HG03066 (cell line): ENCODE data around the gene TTLL11.
"Not testable (repeated sequence)": the region's sequence is repeated elsewhere in the genome, so short reads cannot be mapped to it uniquely, and the experiment has no call there.

Experiments
- ATAC-seq: cut with Tn5 transposase; IDR thresholded peaks from one replicate; pipeline ENCODE4 v1.9.1; 2021; ENCODE audit warnings: low read depth; ENCODE audit not compliant: unreplicated experiment

Gene TTLL11

DNA sequence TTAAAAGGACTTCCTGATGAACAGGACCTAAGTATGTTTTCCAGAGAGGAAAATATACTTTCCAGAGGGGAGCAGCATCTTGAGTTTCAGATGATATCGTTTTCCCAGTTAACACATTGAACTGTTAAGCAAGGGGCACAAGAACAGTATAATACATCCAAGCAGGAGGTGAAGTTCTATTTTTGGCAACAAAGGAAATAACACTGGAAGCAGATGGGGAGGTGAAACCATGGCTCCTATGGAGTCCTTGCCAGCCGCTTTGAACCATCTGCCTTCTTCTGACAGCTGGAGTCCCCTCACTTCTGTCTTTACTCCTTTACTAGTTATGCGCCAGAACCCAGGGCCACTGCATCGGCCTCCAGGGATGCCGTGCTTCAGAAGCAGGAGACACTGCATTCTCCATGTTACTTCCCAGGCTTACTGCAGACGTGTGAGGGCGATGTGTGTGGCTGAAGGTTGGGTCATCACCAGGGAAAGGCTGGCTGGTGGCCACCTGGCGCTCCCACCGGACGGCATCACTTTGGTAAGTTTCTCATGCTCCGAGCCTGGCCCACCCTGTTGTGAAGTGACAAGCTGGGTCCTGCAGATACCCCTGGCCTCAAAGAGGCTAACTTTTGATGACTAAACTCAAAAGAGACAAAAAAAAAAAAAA, 77.8 kb downstream of the TTLL11 start:
- ATAC-seq: no peak

DNA sequence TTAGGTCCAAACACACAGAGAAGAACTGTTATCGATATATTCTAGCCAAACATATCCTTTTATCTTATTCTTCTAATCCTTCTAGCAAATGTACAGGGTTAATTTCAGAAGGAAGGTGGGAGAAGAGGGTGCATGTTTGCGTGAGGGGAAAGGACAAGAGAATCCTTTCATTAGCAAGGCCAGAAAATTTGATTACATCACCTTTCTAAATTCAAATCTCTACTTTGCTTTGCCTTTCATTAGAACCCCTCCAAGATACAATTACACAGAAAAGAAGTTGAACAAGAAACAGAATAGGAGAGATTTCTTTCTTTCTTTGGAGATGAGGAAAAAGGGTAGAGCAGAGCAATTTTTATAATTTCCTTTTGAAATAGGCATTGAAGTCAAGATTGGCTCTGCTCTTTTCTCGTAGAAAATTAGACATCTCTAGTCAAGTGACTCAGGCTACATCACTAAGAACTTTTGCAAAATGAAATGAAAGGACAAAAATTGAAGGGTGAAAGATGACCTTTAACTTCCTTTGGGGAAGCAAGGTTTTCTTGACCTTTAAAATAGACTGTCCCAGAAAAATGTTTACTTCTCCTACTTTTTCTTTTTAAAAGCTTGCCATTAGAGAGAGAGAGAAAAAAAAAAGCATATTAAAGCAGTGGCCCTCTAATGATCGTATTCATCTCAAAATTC, 81.2 kb downstream of the TTLL11 start:
- no peak for ATAC-seq

DNA sequence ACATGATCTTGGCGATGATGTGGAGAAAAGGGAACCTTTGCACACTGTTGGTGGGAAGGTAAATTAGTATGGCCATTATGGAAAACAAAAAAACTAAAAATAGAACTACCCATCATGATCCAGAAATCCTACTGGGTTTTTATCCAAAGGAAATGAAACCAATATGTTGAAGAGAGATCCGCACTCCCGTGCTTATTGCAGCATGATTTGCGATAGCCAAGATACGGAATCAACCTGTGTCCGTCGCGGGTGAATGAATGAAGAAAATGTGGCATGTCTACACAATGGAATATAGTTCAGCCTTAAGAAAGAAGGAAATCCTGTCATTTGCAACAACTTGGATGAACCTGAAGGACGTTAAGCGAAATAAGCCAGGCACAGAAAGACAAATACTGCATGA, 84.5 kb downstream of the TTLL11 start:
- ATAC-seq: no peak

DNA sequence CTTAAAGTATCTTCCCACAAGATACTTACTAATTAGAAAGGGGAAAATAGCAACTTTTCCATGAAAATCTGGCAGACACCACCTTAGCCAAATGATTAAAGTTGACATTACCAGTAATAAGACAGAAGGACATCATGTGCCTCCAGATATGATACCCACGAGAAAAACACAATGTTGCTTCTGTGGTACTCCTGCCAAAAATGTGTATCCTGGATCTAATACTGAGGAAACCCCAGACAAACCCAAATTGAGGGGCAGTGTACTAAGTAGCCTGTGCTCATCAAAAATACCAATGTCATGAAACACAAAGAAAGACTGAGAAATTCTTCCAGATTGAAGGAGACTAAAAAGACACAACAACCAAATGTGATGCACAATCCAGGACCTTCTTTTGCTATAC, 85.3 kb downstream of the TTLL11 start:
- no peak for ATAC-seq

DNA sequence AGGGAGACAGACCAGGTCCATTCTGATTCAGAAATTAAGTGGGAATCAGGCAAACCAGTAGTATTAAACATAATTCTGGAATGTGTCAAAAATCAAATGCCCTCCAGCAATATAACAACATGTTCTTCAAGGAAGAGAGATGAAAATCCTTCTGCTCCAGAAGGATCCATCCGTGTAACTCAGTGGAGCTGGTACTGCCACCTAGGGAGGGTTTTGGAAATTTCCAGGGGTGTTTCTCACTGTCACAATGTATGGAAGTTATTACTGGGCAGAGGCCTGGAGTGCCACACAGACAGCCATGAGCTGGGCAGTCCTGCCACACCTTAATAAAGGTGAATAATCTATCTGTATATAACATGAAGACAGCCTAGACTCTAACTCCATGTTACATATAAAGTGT, 87.5 kb downstream of the TTLL11 start:
- ATAC-seq: no peak

DNA sequence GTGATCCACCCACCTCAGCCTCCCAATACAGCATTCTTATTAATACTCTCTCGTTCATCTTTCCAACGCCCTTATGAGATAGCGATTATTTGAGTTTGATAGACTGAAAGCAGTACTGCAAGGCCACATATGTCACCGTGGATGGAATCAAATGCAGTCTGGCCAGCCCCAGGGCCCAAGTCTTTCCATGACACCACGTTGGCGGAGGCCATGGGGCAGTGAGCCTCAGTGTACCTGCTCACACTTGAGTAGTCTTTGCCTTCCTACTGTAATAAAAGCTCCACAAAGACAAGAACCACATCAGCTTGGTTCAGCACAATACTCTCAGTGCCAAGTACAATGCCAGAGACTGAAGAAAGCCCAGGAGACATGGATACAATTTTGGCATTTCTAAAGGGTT, 88.5 kb downstream of the TTLL11 start:
- no peak for ATAC-seq

DNA sequence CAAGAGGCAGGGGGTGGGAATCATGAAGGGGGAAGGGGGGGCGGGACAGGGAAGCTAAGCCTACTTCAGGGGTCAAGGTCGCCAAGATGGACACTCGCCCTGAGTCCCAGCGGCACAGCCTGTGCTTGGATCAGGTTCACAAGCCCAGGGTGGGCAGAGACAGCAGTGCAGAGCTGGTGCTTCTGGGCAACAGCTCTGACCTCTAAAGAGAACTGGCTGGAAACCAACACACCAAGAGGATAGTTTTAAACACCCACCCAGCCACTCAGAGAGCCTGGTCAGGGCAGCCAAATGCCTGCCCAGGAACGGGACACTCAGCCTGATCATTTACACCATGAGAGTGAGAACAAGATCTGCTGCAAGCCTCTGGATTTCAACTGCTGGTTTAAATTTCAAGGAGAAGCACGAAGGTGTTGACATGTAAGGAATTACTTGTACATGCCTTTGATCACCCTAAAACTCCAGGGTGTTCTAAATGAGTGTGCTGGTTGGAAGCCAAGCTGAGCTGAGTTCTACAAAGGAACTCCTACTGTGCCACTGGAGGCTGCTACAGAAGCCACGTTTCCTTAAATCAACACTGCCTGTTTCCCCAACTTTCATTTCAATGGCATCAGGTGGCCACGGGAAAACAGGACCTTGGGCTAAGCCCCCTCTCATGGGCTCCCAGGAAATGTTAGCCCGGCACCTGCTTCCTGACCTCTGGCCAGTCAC, 91.5 kb downstream of the TTLL11 start:
- ATAC-seq: no peak

DNA sequence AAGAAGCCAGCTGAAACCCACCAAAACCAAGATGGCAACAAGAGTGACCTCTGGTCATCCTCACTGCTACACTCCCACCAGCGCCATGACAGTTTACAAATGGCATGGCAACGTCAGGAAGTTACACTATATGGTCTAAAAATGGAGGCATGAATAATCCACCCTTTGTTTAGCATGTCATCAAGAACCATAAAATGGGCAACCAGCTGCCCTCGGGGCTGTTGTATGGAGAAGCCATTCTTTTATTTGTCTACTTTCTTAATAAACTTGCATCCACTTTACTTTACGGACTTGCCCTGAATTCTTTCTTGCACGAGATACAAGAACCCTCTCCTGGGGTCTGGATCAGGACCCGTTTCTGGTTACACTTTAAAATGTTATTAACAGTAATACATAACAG, 92.6 kb downstream of the TTLL11 start:
- not testable (repeated sequence) for ATAC-seq

DNA sequence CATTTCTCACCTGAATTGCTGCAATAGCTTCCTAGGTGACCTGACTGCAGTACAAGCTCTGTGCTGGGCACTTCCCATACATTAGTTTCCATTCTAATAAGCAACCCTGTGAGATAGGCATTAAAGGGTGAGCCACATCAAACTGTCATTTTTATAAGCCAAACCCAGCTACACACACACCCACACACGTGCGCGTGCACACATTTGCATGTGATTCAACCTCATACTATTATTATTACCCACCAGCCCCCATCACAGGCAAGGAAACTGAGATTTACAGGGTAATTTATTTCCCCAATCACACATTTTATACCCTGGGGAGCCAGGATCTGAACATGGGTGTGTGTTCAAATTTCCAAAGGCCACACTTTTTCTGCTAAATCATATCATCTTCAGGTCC, 93.6 kb downstream of the TTLL11 start:
- no peak for ATAC-seq

DNA sequence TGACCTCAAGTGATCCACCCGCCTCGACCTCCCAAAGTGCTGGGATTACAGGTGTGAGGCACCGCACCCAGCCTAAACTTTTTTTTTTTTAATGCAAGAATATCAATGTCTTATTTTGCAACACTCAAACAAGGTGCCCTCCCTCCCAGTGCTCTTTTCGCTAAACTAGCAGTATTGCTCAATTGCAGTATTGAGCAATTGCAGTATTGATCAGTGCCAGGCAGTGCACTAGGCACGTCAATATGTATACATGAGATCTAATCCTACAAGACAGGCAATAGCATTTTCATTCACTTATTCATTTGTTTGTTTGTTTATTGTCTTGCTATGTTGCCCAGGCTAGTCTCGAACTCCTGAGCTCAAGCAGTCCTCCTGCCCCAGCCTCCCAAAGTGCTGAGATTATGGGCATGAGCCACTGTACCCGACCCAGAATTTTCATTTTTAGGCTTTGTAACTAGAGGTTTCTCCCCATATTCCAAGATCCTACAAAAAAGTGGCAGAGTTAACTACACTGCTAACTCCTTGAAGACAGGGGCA, 94.5 kb downstream of the TTLL11 start:
- ATAC-seq: no peak

DNA sequence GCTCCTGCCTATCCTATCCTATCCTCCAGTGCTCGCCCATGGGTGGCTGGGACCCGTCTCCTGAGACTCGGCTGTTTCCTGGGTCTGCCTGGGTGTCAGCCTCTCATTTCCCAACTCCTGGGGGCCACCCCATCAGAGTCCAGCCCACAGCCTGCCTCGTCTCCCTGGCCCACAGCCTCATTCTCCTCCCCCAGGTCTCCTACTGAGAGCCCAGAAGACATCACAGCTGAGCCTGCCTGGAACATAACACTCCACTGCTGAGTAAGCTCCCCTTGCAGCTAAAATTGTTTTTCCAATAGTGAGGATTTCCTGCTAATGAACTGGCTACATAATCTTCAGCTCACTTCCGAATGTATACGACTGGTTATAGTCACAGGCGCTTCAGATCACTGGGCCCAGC, 95.3 kb downstream of the TTLL11 start:
- no peak for ATAC-seq

DNA sequence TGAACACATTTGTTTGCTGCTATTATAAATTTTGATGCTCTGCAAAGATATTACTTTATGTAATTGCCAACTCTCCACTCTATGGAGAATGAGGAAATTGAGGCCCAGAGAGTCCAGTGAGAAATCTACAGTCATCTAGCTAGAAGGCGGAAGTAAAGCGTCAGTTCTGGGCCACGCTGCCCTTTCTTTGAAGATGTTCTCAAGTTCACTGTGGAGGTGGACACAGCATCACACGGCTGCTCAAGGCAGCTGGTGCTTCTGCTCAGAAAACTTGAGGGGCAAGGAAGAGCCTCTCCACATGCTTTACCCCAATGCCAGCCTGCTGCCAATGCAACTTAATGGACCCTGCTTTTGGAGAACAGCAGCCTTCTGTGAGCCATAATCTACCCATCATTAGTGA, 96.3 kb downstream of the TTLL11 start:
- ATAC-seq: no peak

DNA sequence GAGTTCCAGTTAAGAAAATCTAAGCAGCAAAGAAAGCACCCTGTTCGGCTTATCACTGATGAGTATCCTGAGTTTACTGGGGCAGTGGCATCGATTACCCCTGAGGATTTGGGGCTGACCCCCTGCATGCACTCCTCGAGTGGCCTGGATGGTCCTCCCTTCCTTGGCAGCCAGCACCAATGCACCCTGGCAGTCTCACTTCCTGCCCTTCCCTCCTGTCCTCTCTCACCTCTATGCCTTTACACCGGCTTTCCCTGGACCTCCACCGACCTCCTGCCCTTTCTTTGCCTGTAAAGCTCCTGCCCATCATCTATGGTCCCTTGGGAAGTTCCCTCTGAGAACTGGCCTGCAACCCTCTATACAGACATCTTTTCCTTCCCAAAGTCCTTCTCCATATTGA, 97.1 kb downstream of the TTLL11 start:
- ATAC-seq: no peak

DNA sequence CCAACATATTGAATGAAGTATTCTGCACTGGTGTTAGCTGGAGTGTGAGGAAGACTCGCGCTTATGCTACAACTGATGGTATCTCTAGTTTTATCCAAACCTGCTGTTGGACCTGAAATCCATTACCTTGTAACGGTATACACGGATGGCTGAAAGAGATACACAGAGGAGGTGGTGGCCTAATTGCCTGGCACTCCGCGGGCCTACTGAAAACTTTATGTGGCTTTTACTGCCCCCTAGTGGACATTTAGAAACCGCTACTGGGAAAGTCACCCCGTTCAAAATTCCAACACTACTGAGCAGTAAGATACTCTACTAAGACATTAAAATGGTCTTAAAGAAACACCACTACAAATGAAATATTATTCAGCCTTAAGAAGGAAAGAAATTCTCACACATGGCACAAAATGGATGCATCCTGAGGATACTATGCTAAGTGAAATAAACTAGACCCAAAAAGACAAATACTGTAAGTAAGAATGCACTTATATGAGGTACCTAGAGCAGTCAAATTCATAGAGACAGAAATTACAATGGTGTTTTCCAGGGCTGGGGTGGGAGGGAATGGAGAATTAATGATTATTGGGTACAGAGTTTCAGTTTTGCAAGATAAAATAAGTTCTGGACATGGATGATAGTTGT, 100.4 kb downstream of the TTLL11 start:
- no peak for ATAC-seq

DNA sequence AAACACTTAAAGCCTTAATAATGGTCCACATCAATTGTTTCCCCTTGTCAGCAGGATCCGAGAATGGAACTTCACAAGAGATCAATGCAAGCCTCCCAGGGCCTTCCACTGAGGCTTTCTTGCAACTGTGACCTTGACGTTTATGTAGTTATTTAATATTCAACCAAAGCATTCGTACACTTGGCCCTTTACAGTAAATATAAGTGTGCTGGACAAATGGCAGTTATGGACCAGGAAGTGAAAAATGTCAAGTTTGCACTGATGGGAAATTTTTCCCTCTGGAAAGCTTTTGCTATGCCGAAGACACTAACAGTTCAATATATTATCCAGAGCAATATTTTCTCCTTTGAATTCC, 101.8 kb downstream of the TTLL11 start:
- no peak for ATAC-seq

DNA sequence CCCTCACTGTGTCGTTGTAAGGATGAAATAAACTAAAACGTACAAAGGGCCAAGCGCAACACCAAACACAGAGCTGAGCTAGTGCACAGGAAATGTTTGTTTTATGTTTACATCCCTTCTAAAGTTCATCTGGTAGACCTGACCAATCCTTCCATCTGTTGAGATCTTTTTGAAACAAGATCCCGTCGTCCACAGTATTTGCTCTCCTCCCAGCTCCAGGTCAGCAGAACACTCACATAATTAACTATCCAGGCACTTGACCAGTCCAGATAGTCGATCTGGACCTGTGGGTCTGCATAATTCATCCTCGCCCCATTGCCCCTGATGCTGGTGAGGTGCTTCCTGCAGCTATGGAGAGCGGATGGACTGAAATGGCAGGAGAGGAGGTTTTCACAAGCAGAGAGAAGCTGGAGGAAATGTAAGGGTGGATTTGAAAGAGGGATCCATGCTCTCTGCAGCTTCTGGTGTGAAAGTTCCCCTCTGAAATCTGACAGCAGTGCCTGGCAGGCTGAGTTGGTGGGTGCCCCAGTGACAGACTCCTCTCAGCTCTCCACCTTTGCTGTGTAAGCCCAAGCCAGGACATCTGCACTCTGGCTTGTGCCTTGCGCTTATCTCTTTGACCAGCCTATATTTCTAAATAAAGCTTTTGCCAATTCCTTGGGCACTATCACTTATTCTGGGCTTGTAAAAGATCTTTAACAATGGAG, 102.4 kb downstream of the TTLL11 start:
- no peak for ATAC-seq

DNA sequence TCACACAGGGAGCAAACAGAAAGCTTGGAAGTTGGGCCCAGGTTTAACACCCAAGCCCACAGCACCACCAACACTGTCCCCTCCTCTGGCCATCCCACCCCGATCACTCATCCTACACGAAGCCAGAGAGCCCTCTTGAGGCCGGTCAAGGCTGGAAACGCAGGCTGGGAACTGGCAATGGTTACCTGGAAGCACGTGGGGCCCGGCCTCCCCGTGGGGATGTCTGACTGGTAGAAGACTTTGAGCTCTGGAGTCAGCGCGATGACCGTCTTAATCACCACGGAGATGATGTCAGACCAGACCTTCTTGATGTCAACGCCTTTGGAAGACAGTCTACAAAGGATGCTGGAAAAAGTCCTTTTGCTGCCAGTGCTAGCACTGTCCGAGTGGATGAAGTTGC, 104.1 kb downstream of the TTLL11 start:
- no peak for ATAC-seq

DNA sequence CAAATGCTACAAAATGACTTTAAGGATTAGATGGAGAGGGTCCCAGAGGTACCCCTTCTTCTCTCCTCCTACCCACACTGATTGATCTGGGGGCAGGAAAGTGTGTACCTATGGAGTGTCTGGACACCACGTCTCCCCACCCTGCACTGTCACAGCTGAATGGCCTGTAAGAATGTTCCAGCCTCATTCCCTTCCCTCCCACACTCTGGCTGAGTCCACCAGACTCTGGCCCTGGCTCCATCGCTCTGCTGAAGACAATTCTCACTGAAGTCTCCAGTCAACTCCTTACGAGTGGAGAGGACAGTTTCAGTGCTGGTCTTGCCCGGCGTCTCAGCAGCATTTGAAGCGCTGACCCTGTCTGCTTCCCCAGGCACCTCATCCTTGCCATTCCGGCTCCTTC, 105.8 kb downstream of the TTLL11 start:
- ATAC-seq: no peak

DNA sequence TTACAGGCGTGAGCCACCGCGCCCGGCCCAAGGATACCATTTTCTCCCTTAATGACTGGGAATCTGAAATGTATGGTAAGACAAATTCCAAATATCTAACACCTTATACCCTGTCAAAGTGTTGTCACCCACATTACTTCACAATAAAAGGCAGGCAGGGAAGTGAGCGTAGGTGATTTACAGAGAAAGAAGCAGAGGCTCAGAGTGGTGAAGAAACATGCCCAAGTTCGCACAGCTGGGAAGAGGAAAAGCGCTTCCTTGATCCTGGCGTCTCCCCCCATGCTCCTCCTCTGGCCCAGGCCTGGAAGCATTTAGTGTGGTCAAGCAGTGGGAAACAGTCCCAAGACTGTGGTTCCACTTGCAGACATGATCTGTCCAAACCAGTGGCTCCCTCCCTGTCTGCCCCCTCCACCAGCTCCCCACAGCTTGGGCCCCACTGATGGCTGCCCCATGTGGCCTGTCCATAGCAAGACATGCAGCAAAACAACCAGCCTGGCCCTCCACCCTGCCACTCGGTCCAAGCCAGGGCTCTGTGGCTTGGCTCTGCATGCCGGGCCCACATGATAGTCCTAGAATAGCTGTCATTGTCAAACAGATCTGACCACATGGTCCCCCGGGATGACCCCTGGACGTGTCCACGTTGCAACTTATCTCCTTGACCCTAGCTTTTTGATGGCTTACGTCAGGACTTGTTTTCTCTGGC, 107.2 kb downstream of the TTLL11 start:
- ATAC-seq: no peak

DNA sequence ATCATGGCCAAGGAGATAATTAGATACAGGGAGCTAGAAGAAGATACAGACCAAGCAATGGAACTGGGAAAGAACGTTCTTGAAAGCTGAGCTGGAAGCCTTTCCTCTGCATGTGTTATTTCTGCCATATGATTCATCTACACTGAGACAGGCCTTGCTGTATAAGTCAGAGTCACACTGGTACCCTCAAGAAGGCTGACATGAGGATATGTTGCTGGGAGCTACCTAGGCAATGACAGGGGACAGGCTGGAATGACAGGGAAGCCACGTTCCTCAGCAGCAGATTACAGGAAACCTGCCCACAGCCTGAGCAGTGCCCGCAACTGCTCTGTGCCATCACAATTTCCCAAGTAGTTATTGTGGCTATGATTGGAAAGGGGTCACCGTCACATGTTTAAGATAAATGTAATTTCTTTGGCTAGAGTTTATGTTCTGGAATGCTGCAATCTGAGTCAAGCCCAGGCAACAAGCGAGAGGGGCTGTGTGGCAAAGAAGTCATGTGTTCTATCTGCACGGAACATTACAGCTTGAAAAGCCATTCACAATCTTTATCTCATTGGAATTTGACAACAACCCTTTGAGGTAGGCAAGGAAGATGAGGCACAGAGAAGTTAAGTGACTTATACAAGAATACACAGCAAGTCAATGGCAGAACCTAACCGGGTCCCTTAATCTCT, 108.2 kb downstream of the TTLL11 start:
- no peak for ATAC-seq
